Liver (tissue), 3 donors: ENCODE data around the gene CFAP61.
"Not testable (repeated sequence)": the region's sequence is repeated elsewhere in the genome, so short reads cannot be mapped to it uniquely, and the experiment has no call there.

ENCODE experiments used
- JUND ChIP-seq, 2 donors: IDR thresholded peaks; 2 replicates each; pipeline ENCODE4 v1.6.1; 2016; ENCODE audit warnings: antibody characterized with exemption in 2 of 2
- TAF1 ChIP-seq: conservative IDR thresholded peaks from 2 replicates; pipeline ENCODE4 v1.6.1; 2016; ENCODE audit warnings: antibody characterized with exemption, mild to moderate bottlenecking
- TF ChIP-seq, protein P1 (sequence below): fragments of 150-350 bp; IDR thresholded peaks from 2 replicates; pipeline ENCODE4 v1.5.1; 2017; ENCODE audit warnings: improper control_type of control experiment, low read depth, low read length; ENCODE audit not compliant: missing input control
- TF ChIP-seq, protein P2 (sequence below): IDR thresholded peaks from 2 replicates; pipeline ENCODE4 v1.6.1; 2016; ENCODE audit warnings: antibody characterized with exemption, mild to moderate bottlenecking
- donor health status: healthy.
- donor health status: healthy.

DNA sequence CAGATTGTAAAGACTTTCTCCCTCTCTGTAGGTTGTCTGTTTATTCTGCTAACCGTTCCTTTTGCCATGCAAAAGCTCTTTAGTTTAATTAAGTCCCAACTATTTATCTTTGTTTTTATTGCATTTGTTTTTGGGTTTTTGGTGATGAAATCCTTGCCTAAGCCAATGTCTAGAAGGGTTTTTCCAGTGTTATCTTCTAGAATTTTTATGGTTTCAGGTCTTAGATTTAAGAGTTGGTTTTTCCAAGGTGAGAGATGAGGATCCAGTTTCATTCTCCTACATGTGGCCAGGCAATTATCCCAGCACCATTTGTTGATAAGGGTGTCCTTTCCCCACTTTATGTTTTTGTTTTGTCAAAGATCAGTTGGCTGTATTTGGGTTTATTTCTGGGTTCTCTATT lies 70.9 kb downstream of the CFAP61 start:
- not testable (repeated sequence) for TF ChIP-seq JUND (IDR thresholded peaks at IDR 0.05); TAF1
- TF ChIP-seq, protein P1, sequence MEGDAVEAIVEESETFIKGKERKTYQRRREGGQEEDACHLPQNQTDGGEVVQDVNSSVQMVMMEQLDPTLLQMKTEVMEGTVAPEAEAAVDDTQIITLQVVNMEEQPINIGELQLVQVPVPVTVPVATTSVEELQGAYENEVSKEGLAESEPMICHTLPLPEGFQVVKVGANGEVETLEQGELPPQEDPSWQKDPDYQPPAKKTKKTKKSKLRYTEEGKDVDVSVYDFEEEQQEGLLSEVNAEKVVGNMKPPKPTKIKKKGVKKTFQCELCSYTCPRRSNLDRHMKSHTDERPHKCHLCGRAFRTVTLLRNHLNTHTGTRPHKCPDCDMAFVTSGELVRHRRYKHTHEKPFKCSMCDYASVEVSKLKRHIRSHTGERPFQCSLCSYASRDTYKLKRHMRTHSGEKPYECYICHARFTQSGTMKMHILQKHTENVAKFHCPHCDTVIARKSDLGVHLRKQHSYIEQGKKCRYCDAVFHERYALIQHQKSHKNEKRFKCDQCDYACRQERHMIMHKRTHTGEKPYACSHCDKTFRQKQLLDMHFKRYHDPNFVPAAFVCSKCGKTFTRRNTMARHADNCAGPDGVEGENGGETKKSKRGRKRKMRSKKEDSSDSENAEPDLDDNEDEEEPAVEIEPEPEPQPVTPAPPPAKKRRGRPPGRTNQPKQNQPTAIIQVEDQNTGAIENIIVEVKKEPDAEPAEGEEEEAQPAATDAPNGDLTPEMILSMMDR: not testable (repeated sequence)
- TF ChIP-seq, protein P2, sequence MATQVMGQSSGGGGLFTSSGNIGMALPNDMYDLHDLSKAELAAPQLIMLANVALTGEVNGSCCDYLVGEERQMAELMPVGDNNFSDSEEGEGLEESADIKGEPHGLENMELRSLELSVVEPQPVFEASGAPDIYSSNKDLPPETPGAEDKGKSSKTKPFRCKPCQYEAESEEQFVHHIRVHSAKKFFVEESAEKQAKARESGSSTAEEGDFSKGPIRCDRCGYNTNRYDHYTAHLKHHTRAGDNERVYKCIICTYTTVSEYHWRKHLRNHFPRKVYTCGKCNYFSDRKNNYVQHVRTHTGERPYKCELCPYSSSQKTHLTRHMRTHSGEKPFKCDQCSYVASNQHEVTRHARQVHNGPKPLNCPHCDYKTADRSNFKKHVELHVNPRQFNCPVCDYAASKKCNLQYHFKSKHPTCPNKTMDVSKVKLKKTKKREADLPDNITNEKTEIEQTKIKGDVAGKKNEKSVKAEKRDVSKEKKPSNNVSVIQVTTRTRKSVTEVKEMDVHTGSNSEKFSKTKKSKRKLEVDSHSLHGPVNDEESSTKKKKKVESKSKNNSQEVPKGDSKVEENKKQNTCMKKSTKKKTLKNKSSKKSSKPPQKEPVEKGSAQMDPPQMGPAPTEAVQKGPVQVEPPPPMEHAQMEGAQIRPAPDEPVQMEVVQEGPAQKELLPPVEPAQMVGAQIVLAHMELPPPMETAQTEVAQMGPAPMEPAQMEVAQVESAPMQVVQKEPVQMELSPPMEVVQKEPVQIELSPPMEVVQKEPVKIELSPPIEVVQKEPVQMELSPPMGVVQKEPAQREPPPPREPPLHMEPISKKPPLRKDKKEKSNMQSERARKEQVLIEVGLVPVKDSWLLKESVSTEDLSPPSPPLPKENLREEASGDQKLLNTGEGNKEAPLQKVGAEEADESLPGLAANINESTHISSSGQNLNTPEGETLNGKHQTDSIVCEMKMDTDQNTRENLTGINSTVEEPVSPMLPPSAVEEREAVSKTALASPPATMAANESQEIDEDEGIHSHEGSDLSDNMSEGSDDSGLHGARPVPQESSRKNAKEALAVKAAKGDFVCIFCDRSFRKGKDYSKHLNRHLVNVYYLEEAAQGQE: not testable (repeated sequence)
